Endothelial cell of umbilical vein (primary cell): ENCODE data around the gene HSP90AA1. TPM values are rescaled to one million over a fixed set of nuclear protein-coding genes. Genes with fewer than 3 reads are reported as not detected.

Experiments
- BruUV-seq: library from RNA; stranded (reverse); fragments of 400-500 nt; replicated peaks from 2 replicates; lab custom pipeline; 2021; lab: Mats Ljungman, UMichigan
- CTCF ChIA-PET: fragments of 300-600, 350-600 bp; sonication (Branson Sonifier 250); formaldehyde crosslinking; loops from one replicate; lab custom pipeline; 2021; ENCODE audit warnings: antibody characterized with exemption, inconsistent platforms; lab: Charles Lee
- POLR2A ChIA-PET: fragments of 300-600, 350-600 bp; sonication (Branson Sonifier 250); formaldehyde crosslinking; loops from one replicate; lab custom pipeline; 2021; ENCODE audit warnings: antibody characterized with exemption, inconsistent platforms; lab: Charles Lee
- DNase-seq: peaks from one replicate; pipeline ENCODE4 v3.0.0-alpha.2; 2011; ENCODE audit warnings: low read depth, low spot score
- FAIRE-seq: peaks from 2 replicates; lab custom pipeline; 2011; peaks lifted over from hg19 to GRCh38; lab: Jason Lieb, UNC
- H2AFZ ChIP-seq: 2 replicates; pipeline ENCODE4 v1.6.0; 2012; ENCODE audit warnings: low read depth, low read length, control low read depth, inconsistent platforms
- H3K27ac ChIP-seq: 2 replicates; pipeline ENCODE4 v1.5.1; 2011; ENCODE audit warnings: low read depth, mild to moderate bottlenecking, control low read depth, low read length, moderate library complexity; ENCODE audit not compliant: insufficient read depth
- H3K27me3 ChIP-seq, 2 experiments: 2 replicates each; pipeline versions ENCODE4 v1.6.0 to v1.6.1; 2011; ENCODE audit warnings: low read length in 2 of 2, mixed read lengths in 1 of 2; ENCODE audit not compliant: control insufficient read depth in 2 of 2, insufficient read depth in 2 of 2
- H3K36me3 ChIP-seq, 2 experiments: 2 replicates in 1 of 2; 3 replicates in 1 of 2; pipeline ENCODE4 v1.5.1; 2011; ENCODE audit warnings: low read length in 2 of 2, mild to moderate bottlenecking in 1 of 2, moderate library complexity in 1 of 2; ENCODE audit not compliant: control insufficient read depth in 2 of 2, insufficient read depth in 2 of 2; ENCODE audit errors: extremely low read depth in 1 of 2
- H3K4me1 ChIP-seq: 3 replicates; pipeline ENCODE4 v1.5.1; 2011; ENCODE audit warnings: mild to moderate bottlenecking, low read length; ENCODE audit not compliant: control insufficient read depth, insufficient read depth; ENCODE audit errors: extremely low read depth
- H3K4me2 ChIP-seq: 2 replicates; pipeline ENCODE4 v1.6.1; 2011; ENCODE audit warnings: low read length, control low read depth, mixed read lengths; ENCODE audit not compliant: insufficient read depth
- H3K4me3 ChIP-seq, 3 experiments: fragments of 200-600 bp in 1 of 3; sonication (generic), shearing (Covaris generic) in 1 of 3; replicated peaks in 1 of 3; 2 replicates each; pipeline ENCODE4 v1.5.1; 2011 to 2016; ENCODE audit warnings: control low read depth in 3 of 3, low read length in 3 of 3, mild to moderate bottlenecking in 2 of 3, inconsistent platforms in 1 of 3, low read depth in 1 of 3, moderate library complexity in 1 of 3; ENCODE audit not compliant: insufficient read depth in 1 of 3
- H3K79me2 ChIP-seq: 2 replicates; pipeline ENCODE4 v1.6.0; 2012; ENCODE audit warnings: low read length, inconsistent platforms; ENCODE audit not compliant: control insufficient read depth, insufficient read depth
- H3K9ac ChIP-seq: replicated peaks from 2 replicates; pipeline ENCODE3; 2011; ENCODE audit warnings: low read length, control low read depth; ENCODE audit not compliant: insufficient read depth; ENCODE audit errors: extremely low read depth
- H3K9me1 ChIP-seq: replicated peaks from 3 replicates; pipeline ENCODE4 v1.6.0; 2011; ENCODE audit warnings: mild to moderate bottlenecking, low read length; ENCODE audit not compliant: control insufficient read depth, insufficient read depth; ENCODE audit errors: extremely low read depth
- H3K9me3 ChIP-seq: replicated peaks from 2 replicates; pipeline ENCODE4 v1.5.1; 2012; ENCODE audit warnings: low read length, inconsistent platforms; ENCODE audit not compliant: control insufficient read depth, insufficient read depth
- H4K20me1 ChIP-seq: replicated peaks from 2 replicates; pipeline ENCODE3; 2011; ENCODE audit warnings: mild to moderate bottlenecking, low read length; ENCODE audit not compliant: control insufficient read depth, insufficient read depth; ENCODE audit errors: extremely low read depth
- EZH2 ChIP-seq: IDR thresholded peaks from 2 replicates; pipeline ENCODE4 v1.6.1; 2012; ENCODE audit warnings: borderline replicate concordance, low read depth, mild to moderate bottlenecking, moderate library complexity, low read length, inconsistent platforms; ENCODE audit not compliant: severe bottlenecking
- FOS ChIP-seq: IDR thresholded peaks from 2 replicates; pipeline ENCODE4 v1.6.1; 2011; ENCODE audit warnings: mild to moderate bottlenecking, low read length, moderate library complexity, borderline replicate concordance; ENCODE audit not compliant: insufficient read depth
- GATA2 ChIP-seq: IDR thresholded peaks from 2 replicates; pipeline ENCODE4 v1.7.0; 2011; ENCODE audit warnings: low read depth, mild to moderate bottlenecking, moderate library complexity, mixed read lengths, low read length; ENCODE audit not compliant: insufficient read length, insufficient read depth
- JUN ChIP-seq: IDR thresholded peaks from 2 replicates; pipeline ENCODE4 v1.6.1; 2011; ENCODE audit warnings: borderline replicate concordance, low read depth; ENCODE audit not compliant: insufficient read length, insufficient read depth
- MYC ChIP-seq: IDR thresholded peaks from one replicate; pipeline ENCODE4 v1.6.1; 2011; ENCODE audit warnings: mild to moderate bottlenecking, low read depth, low read length
- POLR2A ChIP-seq: IDR thresholded peaks from 2 replicates; pipeline ENCODE4 v1.6.1; 2012; ENCODE audit warnings: low read depth, mild to moderate bottlenecking, control low read depth, low read length
- POLR2AphosphoS5 ChIP-seq: IDR thresholded peaks from 2 replicates; pipeline ENCODE4 v1.6.1; 2012; ENCODE audit warnings: low read depth, mild to moderate bottlenecking, control low read depth, low read length, moderate library complexity; ENCODE audit not compliant: insufficient read depth
- dilution Hi-C: fragments of 300-500 bp; cut with MboI; formaldehyde crosslinking; loops from one replicate; pipeline ENCODE4 v1.15.0; 2019; ENCODE audit warnings: low sequenced_read_pairs; ENCODE audit not compliant: extremely low pct_ligation_motif_present
- intact Hi-C: fragments of 100-400 bp; cut with micrococcal nuclease; formaldehyde crosslinking; loops from one replicate; pipeline ENCODE4 v1.10.0; 2022
- polyA plus RNA-seq, 4 experiments: library from polyadenylated mRNA; depleted of rRNA in 3 of 4; stranded (reverse) in 3 of 4; unstranded in 1 of 4; fragments of >200 nt; gene quantifications; 2 replicates each; pipeline versions ENCODE4 v1.2.1 to v1.2.3, GENCODE V29; 2011 to 2012; ENCODE audit warnings: missing spikeins in 1 of 4
- total RNA-seq: library from RNA; stranded (reverse); gene quantifications from 2 replicates; pipeline ENCODE4 v1.2.3, GENCODE V29; 2021
- TF ChIP-seq, protein P1 (sequence below): IDR thresholded peaks from 2 replicates; pipeline ENCODE4 v1.6.1; 2011; ENCODE audit not compliant: insufficient read depth, insufficient read length
- TF ChIP-seq, protein P2 (sequence below), 2 donors: IDR thresholded peaks; 1 replicate in 1 of 2; 2 replicates in 1 of 2; pipeline ENCODE4 v1.5.1; 2011; ENCODE audit warnings: low read length in 2 of 2, mild to moderate bottlenecking in 2 of 2, moderate library complexity in 2 of 2, control low read depth in 1 of 2, inconsistent platforms in 1 of 2, low read depth in 1 of 2; ENCODE audit not compliant: insufficient read depth in 1 of 2; ENCODE audit errors: extremely low read depth in 1 of 2

HSP90AA1 gene
- total and polyA plus RNA-seq, 2 donors (not counting 3 experiments of a cell fraction or from before 2014, with no cell fraction given) = 266 to 540 TPM

DNA sequence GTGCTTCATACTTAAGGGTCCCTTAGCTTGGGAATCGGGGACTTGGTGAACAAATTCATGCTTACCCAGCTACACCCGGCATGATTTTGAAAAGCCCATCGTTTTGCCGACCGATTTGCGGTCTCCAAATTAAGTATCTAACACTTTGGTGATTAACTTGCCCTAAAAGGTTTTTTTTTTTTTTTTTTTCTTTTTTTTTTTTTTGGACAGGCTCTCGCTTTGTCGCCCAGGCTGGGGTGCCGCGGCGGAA is 843 bp upstream of the HSP90AA1 start:
- peak overlapping the region; percentile 84 for H3K27ac ChIP-seq
- H3K79me2 ChIP-seq = peaks cover 42% of the 10 kb centered on the region
- BruUV-seq = TSS peak; percentile 65
- H3K9me1 ChIP-seq = no peaks in the 10 kb centered on the region
- H3K27me3 ChIP-seq = no peaks in the 10 kb centered on the region
- CTCF ChIA-PET = interaction anchor here (0.7 to 1.7 kb wide), 4 partner anchors 9 to 230 kb away, joined by 3 to 10 read pairs (median 8); partner anchors contain the start of gene MOK
- intact Hi-C loops = loop anchor here (1.0 to 5.0 kb wide), 7 partner anchors 9 to 327 kb away; partner anchors contain the start of genes DYNC1H1, PPP2R5C and WDR20
- H3K4me1 ChIP-seq = peaks cover 40% of the 10 kb centered on the region
- no peak for FAIRE-seq
- peak overlapping the region; percentile 82 for H3K9ac ChIP-seq
- peaks cover 9 to 14% of the 10 kb centered on the region in 2 experiments for H3K36me3 ChIP-seq
- dilution Hi-C loops = no loop called here
- H3K4me2 ChIP-seq = peak overlapping the region; percentile 92
- POLR2A ChIA-PET = interaction anchor here (0.6 to 0.7 kb wide), 3 partner anchors 15 to 139 kb away, joined by 3 to 8 read pairs (median 4); no protein-coding TSS in a partner anchor
- TF ChIP-seq MYC = no peak
- TF ChIP-seq POLR2A = no peak
- no peak for TF ChIP-seq EZH2
- no peak for TF ChIP-seq FOS
- no peak for TF ChIP-seq JUN
- no peak for TF ChIP-seq GATA2
- TF ChIP-seq, protein P1, sequence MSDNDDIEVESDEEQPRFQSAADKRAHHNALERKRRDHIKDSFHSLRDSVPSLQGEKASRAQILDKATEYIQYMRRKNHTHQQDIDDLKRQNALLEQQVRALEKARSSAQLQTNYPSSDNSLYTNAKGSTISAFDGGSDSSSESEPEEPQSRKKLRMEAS = no peak
- TF ChIP-seq, protein P2, sequence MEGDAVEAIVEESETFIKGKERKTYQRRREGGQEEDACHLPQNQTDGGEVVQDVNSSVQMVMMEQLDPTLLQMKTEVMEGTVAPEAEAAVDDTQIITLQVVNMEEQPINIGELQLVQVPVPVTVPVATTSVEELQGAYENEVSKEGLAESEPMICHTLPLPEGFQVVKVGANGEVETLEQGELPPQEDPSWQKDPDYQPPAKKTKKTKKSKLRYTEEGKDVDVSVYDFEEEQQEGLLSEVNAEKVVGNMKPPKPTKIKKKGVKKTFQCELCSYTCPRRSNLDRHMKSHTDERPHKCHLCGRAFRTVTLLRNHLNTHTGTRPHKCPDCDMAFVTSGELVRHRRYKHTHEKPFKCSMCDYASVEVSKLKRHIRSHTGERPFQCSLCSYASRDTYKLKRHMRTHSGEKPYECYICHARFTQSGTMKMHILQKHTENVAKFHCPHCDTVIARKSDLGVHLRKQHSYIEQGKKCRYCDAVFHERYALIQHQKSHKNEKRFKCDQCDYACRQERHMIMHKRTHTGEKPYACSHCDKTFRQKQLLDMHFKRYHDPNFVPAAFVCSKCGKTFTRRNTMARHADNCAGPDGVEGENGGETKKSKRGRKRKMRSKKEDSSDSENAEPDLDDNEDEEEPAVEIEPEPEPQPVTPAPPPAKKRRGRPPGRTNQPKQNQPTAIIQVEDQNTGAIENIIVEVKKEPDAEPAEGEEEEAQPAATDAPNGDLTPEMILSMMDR (IDR thresholded peaks at IDR 0.05; ENCODE audit: extremely low read depth in 1 of 2, insufficient read depth in 1 of 2, low read depth in 1 of 2, low read length in 2 of 2) = no peak
- no peak for TF ChIP-seq POLR2AphosphoS5
- H3K9me3 ChIP-seq = no peaks in the 10 kb centered on the region
- H4K20me1 ChIP-seq = peaks cover 3% of the 10 kb centered on the region
- no peak for DNase-seq
- peak overlapping the region; percentile 77 for H2AFZ ChIP-seq
- peak overlapping the region; percentile 42 to 69 (median 59) for H3K4me3 ChIP-seq
